OCI-LY7 (cell line): Measurements from ENCODE around the gene RANBP3L.

ENCODE experiments used
- EZH2phosphoT487 ChIP-seq: fragments of 200-600 bp; sonication (generic); IDR thresholded peaks from 2 replicates; pipeline ENCODE4 v1.6.1; 2018; ENCODE audit warnings: low read depth, borderline replicate concordance, mild to moderate bottlenecking, mixed run types, antibody characterized with exemption, low read length, moderate library complexity, mixed read lengths
- TF ChIP-seq, protein P1 (sequence below): fragments of 200-600 bp; sonication (generic); conservative IDR thresholded peaks from 2 replicates; pipeline ENCODE4 v1.5.1; 2014; ENCODE audit warnings: mild to moderate bottlenecking, antibody characterized with exemption, low read length, moderate library complexity, mixed read lengths

DNA sequence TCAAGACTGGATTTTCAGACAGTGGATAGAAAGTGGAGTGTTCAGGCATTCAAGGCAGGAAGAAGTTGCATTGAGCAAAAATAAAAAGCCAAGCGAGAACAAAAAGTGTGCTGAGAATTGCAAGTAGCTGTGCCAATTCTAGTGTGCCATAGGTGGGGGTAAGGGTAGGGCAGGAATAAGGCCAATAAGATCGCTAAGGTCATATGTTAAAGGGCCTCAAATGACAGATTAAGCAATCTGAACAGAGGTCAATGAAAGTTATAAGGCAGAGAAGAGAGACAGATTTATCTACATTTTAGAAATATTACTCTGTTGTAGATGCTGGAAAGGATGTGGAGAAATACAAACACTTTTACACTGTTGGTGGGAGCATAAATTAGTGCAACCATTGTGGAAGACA lies 96.4 kb downstream of the RANBP3L start:
- TF ChIP-seq EZH2phosphoT487: no peak
- TF ChIP-seq, protein P1, sequence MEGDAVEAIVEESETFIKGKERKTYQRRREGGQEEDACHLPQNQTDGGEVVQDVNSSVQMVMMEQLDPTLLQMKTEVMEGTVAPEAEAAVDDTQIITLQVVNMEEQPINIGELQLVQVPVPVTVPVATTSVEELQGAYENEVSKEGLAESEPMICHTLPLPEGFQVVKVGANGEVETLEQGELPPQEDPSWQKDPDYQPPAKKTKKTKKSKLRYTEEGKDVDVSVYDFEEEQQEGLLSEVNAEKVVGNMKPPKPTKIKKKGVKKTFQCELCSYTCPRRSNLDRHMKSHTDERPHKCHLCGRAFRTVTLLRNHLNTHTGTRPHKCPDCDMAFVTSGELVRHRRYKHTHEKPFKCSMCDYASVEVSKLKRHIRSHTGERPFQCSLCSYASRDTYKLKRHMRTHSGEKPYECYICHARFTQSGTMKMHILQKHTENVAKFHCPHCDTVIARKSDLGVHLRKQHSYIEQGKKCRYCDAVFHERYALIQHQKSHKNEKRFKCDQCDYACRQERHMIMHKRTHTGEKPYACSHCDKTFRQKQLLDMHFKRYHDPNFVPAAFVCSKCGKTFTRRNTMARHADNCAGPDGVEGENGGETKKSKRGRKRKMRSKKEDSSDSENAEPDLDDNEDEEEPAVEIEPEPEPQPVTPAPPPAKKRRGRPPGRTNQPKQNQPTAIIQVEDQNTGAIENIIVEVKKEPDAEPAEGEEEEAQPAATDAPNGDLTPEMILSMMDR: no peak
